ENCODE results near the gene CT47C1.
"Not testable (repeated sequence)": the region's sequence is repeated elsewhere in the genome, so short reads cannot be mapped to it uniquely, and the experiment has no call there.

The CT47C1 gene
- 0 reads per million in 4 experiments for total RNA-seq

GRCh38 chrX:119072744-119073143 lies at the start of gene CT47C1:
Gene CT47C1, plus strand, starts transcription at chrX:119072993. Its CDS starts 233 bp downstream, at chrX:119073226.
- DNase-seq: no peak

GRCh38 chrX:119025900-119026299 lies 46.9 kb upstream of the CT47C1 start:
- no peak for DNase-seq

- DNase-seq: not testable (repeated sequence)
Measured at GRCh38 chrX:119026344-119026743, 46.4 kb upstream of the CT47C1 start.

- not testable (repeated sequence) for DNase-seq
Measured at GRCh38 chrX:119027960-119028732, 44.6 kb upstream of the CT47C1 start.

GRCh38 chrX:119028733-119029330 lies 44.0 kb upstream of the CT47C1 start:
- no peak for DNase-seq

- DNase-seq: not testable (repeated sequence)
Measured at GRCh38 chrX:119029656-119030055, 43.1 kb upstream of the CT47C1 start.

GRCh38 chrX:119030990-119031389 lies 41.8 kb upstream of the CT47C1 start:
- no peak for DNase-seq

GRCh38 chrX:119036107-119037029 lies 36.4 kb upstream of the CT47C1 start:
- no peak for DNase-seq

GRCh38 chrX:119040432-119040831 lies 32.4 kb upstream of the CT47C1 start:
- DNase-seq: no peak

- no peak for DNase-seq
Measured at GRCh38 chrX:119041175-119041574, 31.6 kb upstream of the CT47C1 start.

GRCh38 chrX:119042040-119042439 lies 30.8 kb upstream of the CT47C1 start:
- no peak for DNase-seq

GRCh38 chrX:119042996-119043395 lies 29.8 kb upstream of the CT47C1 start:
- DNase-seq: no peak

- no peak for DNase-seq
Measured at GRCh38 chrX:119045884-119046283, 26.9 kb upstream of the CT47C1 start.

GRCh38 chrX:119055687-119056086 lies 17.1 kb upstream of the CT47C1 start:
- DNase-seq: no peak

GRCh38 chrX:119062750-119063374 lies 9.9 kb upstream of the CT47C1 start:
- DNase-seq: no peak

GRCh38 chrX:119063428-119063827 lies 9.4 kb upstream of the CT47C1 start:
- no peak for DNase-seq

GRCh38 chrX:119067023-119067739 lies 5.6 kb upstream of the CT47C1 start:
- no peak for DNase-seq

GRCh38 chrX:119069128-119069527 lies 3.7 kb upstream of the CT47C1 start:
- no peak for DNase-seq

GRCh38 chrX:119069762-119070161 lies 3.0 kb upstream of the CT47C1 start:
- DNase-seq: no peak

GRCh38 chrX:119071381-119071780 lies 1.4 kb upstream of the CT47C1 start:
- no peak for DNase-seq

- no peak for DNase-seq
Measured at GRCh38 chrX:119073200-119073905, 560 bp downstream of the CT47C1 start.

All from effector CD8-positive, alpha-beta T cell (primary cell).